ENCODE data around the gene SYCP2L.

- no peak for TF ChIP-seq CTCF (IDR thresholded peaks at IDR 0.05)
- no peak for TF ChIP-seq POLR2AphosphoS5 (IDR thresholded peaks at IDR 0.05)
- no peak for TF ChIP-seq EP300 (IDR thresholded peaks at IDR 0.05)
- no peak for TF ChIP-seq POLR2A (IDR thresholded peaks at IDR 0.05; ENCODE audit: low read depth)
These were observed 69.9 kb downstream of the SYCP2L start for GRCh38 chr6:10956776-10957175.
